HL-60 (cell line): ENCODE data around the gene TMEM117.

ENCODE experiments used
- GABPA ChIP-seq: IDR thresholded peaks from 2 replicates; pipeline ENCODE4 v1.6.1; 2012; ENCODE audit warnings: low read depth
- POLR2AphosphoS5 ChIP-seq: IDR thresholded peaks from 2 replicates; pipeline ENCODE4 v1.6.1; 2012; ENCODE audit warnings: low read depth
- TF ChIP-seq, protein P1 (sequence below): IDR thresholded peaks from one replicate; pipeline ENCODE4 v1.5.1; 2011; ENCODE audit warnings: low read length, control low read depth, inconsistent platforms; ENCODE audit not compliant: insufficient read depth
- TF ChIP-seq, protein P2 (sequence below): IDR thresholded peaks from 2 replicates; pipeline ENCODE4 v1.6.1; 2012; ENCODE audit warnings: low read depth; ENCODE audit not compliant: insufficient replicate concordance

DNA sequence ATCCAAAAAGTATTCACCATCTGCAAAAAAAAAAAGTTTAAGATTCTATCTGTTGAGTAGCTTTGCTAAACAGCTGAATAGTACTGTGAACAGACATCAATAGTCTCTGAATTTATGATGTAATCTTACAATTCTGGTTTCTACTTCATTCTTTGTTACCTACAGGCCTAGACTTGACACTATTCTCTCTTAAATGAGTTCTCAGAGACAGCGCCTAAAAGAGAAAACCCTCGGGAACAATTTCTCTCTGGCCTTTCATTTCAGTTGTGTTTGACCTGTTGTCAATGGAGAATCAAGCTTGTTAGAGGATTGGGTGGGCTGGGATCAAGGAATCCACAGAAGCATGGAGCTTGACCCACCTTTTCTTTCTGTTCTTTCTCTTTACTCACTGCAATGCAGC lies 23.8 kb upstream of the TMEM117 start:
- no peak for TF ChIP-seq GABPA
- TF ChIP-seq, protein P1, sequence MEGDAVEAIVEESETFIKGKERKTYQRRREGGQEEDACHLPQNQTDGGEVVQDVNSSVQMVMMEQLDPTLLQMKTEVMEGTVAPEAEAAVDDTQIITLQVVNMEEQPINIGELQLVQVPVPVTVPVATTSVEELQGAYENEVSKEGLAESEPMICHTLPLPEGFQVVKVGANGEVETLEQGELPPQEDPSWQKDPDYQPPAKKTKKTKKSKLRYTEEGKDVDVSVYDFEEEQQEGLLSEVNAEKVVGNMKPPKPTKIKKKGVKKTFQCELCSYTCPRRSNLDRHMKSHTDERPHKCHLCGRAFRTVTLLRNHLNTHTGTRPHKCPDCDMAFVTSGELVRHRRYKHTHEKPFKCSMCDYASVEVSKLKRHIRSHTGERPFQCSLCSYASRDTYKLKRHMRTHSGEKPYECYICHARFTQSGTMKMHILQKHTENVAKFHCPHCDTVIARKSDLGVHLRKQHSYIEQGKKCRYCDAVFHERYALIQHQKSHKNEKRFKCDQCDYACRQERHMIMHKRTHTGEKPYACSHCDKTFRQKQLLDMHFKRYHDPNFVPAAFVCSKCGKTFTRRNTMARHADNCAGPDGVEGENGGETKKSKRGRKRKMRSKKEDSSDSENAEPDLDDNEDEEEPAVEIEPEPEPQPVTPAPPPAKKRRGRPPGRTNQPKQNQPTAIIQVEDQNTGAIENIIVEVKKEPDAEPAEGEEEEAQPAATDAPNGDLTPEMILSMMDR: no peak
- no peak for TF ChIP-seq POLR2AphosphoS5
- TF ChIP-seq, protein P2, sequence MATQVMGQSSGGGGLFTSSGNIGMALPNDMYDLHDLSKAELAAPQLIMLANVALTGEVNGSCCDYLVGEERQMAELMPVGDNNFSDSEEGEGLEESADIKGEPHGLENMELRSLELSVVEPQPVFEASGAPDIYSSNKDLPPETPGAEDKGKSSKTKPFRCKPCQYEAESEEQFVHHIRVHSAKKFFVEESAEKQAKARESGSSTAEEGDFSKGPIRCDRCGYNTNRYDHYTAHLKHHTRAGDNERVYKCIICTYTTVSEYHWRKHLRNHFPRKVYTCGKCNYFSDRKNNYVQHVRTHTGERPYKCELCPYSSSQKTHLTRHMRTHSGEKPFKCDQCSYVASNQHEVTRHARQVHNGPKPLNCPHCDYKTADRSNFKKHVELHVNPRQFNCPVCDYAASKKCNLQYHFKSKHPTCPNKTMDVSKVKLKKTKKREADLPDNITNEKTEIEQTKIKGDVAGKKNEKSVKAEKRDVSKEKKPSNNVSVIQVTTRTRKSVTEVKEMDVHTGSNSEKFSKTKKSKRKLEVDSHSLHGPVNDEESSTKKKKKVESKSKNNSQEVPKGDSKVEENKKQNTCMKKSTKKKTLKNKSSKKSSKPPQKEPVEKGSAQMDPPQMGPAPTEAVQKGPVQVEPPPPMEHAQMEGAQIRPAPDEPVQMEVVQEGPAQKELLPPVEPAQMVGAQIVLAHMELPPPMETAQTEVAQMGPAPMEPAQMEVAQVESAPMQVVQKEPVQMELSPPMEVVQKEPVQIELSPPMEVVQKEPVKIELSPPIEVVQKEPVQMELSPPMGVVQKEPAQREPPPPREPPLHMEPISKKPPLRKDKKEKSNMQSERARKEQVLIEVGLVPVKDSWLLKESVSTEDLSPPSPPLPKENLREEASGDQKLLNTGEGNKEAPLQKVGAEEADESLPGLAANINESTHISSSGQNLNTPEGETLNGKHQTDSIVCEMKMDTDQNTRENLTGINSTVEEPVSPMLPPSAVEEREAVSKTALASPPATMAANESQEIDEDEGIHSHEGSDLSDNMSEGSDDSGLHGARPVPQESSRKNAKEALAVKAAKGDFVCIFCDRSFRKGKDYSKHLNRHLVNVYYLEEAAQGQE: no peak
